Ectodermal cell (in vitro differentiated cells): ENCODE data around the gene ARHGEF12.
A peak's percentile ranks its signal among the peaks of the same experiment; 100 is the strongest.

Experiments used
- H3K27ac ChIP-seq: 2 replicates; pipeline ENCODE4 v1.7.0; 2013; ENCODE audit warnings: mild to moderate bottlenecking, low read depth, low read length; ENCODE audit not compliant: insufficient read depth, poor library complexity, severe bottlenecking
- H3K27me3 ChIP-seq: 2 replicates; pipeline ENCODE4 v1.7.0; 2013; ENCODE audit warnings: mild to moderate bottlenecking, low read length; ENCODE audit not compliant: insufficient read depth, control insufficient read depth, poor library complexity, severe bottlenecking
- H3K36me3 ChIP-seq: one replicate; pipeline ENCODE4 v1.7.0; 2013; ENCODE audit warnings: low read length; ENCODE audit not compliant: control insufficient read depth, insufficient read depth
- H3K4me1 ChIP-seq: one replicate; pipeline ENCODE4 v1.7.0; 2013; ENCODE audit warnings: low read length; ENCODE audit not compliant: control insufficient read depth, insufficient read depth
- H3K4me3 ChIP-seq: 2 replicates; pipeline ENCODE4 v1.7.0; 2013; ENCODE audit warnings: low read depth, low read length, control low read depth; ENCODE audit not compliant: insufficient read depth
- H3K9me3 ChIP-seq: 2 replicates; pipeline ENCODE4 v1.7.0; 2013; ENCODE audit warnings: mild to moderate bottlenecking, low read length, moderate library complexity; ENCODE audit not compliant: control insufficient read depth
- WGBS, 2 experiments: methylation state at CpG; one replicate each; pipeline ENCODE4 v1.1.7; 2013; ENCODE audit warnings: missing lambda C conversion rate in 2 of 2; 5-methylcytosine and 5-hydroxymethylcytosine counted together

Gene ARHGEF12

GRCh38 chr11:120316880-120317688 is 19.1 kb upstream of the ARHGEF12 start:
- 41 to 45% methylated on average over 8 of the region's 8 CpGs for WGBS, 2 experiments
- Histone ChIP-seq H3K27ac (no peak overlapping the region), H3K27me3 (no peaks in the 10 kb centered on the region), H3K4me3 (no peak overlapping the region), H3K36me3 (no peaks in the 10 kb centered on the region), H3K4me1 (peaks cover 4% of the 10 kb centered on the region), H3K9me3 (no peaks in the 10 kb centered on the region)

- 90 to 93% methylated on average over 10 of the region's 10 CpGs for WGBS, 2 experiments
Observed at GRCh38 chr11:120317689-120318480, 18.3 kb upstream of the ARHGEF12 start.

GRCh38 chr11:120318906-120319305 is 17.3 kb upstream of the ARHGEF12 start:
- Histone ChIP-seq H3K4me1 (peaks cover 4% of the 10 kb centered on the region), H3K36me3 (no peaks in the 10 kb centered on the region), H3K4me3 (no peak overlapping the region), H3K27ac (no peak overlapping the region), H3K27me3 (peaks cover 4% of the 10 kb centered on the region), H3K9me3 (no peaks in the 10 kb centered on the region)
- 82 to 85% methylated on average over 4 of the region's 4 CpGs for WGBS, 2 experiments

More at GRCh38 chr11:120317689-120318480, 18.3 kb upstream of the ARHGEF12 start:
- Histone ChIP-seq H3K36me3 (no peaks in the 10 kb centered on the region), H3K4me1 (peaks cover 4% of the 10 kb centered on the region), H3K27ac (no peak overlapping the region), H3K27me3 (no peaks in the 10 kb centered on the region), H3K9me3 (no peaks in the 10 kb centered on the region), H3K4me3 (no peak overlapping the region)

- H3K4me3 ChIP-seq = peak within 1 kb of the TSS; percentile 83
- peaks cover 8% of the 10 kb centered on the region for H3K4me1 ChIP-seq
- no peaks in the 10 kb centered on the region for H3K9me3 ChIP-seq
- H3K27me3 ChIP-seq = peaks cover 9% of the 10 kb centered on the region
- peak within 1 kb of the TSS; percentile 76 for H3K27ac ChIP-seq
- H3K36me3 ChIP-seq = no peaks in the 10 kb centered on the region
- 1% methylated on average over 84 of the region's 84 CpGs for WGBS, 2 experiments
Observed at GRCh38 chr11:120324932-120325810, 11.0 kb upstream of the ARHGEF12 start, which contains the start of gene TLCD5. TLCD5 (plus strand) TSS chr11:120325299; CDS start chr11:120327442, 2,143 bp downstream.

- H3K9me3 ChIP-seq = no peaks in the 10 kb centered on the region
- peak overlapping the region; percentile 83 for H3K4me3 ChIP-seq
- H3K27ac ChIP-seq = no peak overlapping the region
- peaks cover 9% of the 10 kb centered on the region for H3K27me3 ChIP-seq
- 78 to 92% methylated on average over 2 to 3 of the region's 3 CpGs for WGBS, 2 experiments
- H3K36me3 ChIP-seq = peaks cover 5% of the 10 kb centered on the region
- peaks cover 8% of the 10 kb centered on the region for H3K4me1 ChIP-seq
Observed at GRCh38 chr11:120326228-120326627, 10.0 kb upstream of the ARHGEF12 start.

- Histone ChIP-seq H3K27me3 (peaks cover 9% of the 10 kb centered on the region), H3K27ac (no peak overlapping the region), H3K9me3 (no peaks in the 10 kb centered on the region), H3K36me3 (peaks cover 8% of the 10 kb centered on the region), H3K4me3 (no peak overlapping the region), H3K4me1 (peaks cover 8% of the 10 kb centered on the region)
- 85 to 93% methylated on average over 4 of the region's 4 CpGs for WGBS, 2 experiments
Observed at GRCh38 chr11:120326845-120327281, 9.3 kb upstream of the ARHGEF12 start.

DNA sequence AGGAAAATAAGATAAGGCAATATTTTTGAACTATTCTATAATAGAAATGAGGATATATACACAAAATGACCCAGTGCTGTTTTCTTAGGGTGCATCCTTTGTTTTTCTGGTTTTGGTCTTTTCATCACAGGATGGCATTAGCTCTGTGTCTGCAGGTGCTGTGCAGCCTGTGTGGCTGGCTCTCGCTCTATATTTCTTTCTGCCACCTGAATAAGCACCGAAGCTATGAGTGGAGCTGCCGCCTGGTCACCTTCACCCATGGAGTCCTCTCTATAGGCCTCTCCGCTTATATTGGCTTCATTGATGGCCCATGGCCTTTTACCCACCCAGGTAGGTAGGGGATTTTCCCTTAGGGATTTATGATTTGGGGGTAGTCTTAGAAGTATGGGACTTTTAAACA is 8.9 kb upstream of the ARHGEF12 start:
- Histone ChIP-seq H3K27me3 (peaks cover 9% of the 10 kb centered on the region), H3K9me3 (no peaks in the 10 kb centered on the region), H3K36me3 (peaks cover 8% of the 10 kb centered on the region), H3K4me3 (no peak overlapping the region), H3K27ac (no peak overlapping the region), H3K4me1 (peaks cover 8% of the 10 kb centered on the region)
- 98% methylated on average over 3 to 4 of the region's 4 CpGs for WGBS, 2 experiments

GRCh38 chr11:120329556-120329955 is 6.7 kb upstream of the ARHGEF12 start:
- no peaks in the 10 kb centered on the region for H3K27me3 ChIP-seq
- no peak overlapping the region for H3K27ac ChIP-seq
- 79 to 80% methylated on average over 3 of the region's 3 CpGs for WGBS, 2 experiments
- H3K36me3 ChIP-seq = peaks cover 8% of the 10 kb centered on the region
- no peak overlapping the region for H3K4me3 ChIP-seq
- H3K9me3 ChIP-seq = no peaks in the 10 kb centered on the region
- H3K4me1 ChIP-seq = peaks cover 8% of the 10 kb centered on the region

GRCh38 chr11:120330045-120330444 is 6.2 kb upstream of the ARHGEF12 start:
- H3K27ac ChIP-seq = no peak overlapping the region
- no peak overlapping the region for H3K4me3 ChIP-seq
- peaks cover 8% of the 10 kb centered on the region for H3K36me3 ChIP-seq
- H3K9me3 ChIP-seq = no peaks in the 10 kb centered on the region
- H3K4me1 ChIP-seq = peaks cover 8% of the 10 kb centered on the region
- 92 to 97% methylated on average over 6 of the region's 6 CpGs for WGBS, 2 experiments
- H3K27me3 ChIP-seq = no peaks in the 10 kb centered on the region
